GM21367 (cell line): Measurements from ENCODE around the gene DSCAML1.

Experiments used
- ATAC-seq: cut with Tn5 transposase; IDR thresholded peaks from one replicate; pipeline ENCODE4 v1.9.1; 2021; ENCODE audit not compliant: unreplicated experiment

The DSCAML1 gene

DNA sequence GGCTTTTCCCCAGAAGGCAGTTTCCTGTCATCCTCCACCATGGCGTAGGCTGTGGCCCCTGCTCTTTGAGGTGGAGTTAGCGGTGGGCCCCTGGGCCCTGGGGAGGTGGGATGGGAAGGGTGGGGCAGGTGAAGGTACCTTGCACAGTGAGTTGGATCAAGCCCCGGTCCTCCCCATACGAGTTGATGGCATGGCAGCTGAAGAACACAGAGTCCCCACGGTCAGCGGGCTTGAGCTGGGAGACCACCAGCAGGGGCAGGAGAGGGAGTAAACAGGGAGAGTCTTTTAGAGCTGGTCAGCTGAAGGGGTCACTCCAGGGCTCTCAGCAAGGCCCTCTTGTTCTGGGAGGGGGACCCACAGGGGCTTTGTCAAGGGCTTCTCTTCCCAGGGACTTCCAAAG is 316.0 kb downstream of the DSCAML1 start:
- no peak for ATAC-seq

DNA sequence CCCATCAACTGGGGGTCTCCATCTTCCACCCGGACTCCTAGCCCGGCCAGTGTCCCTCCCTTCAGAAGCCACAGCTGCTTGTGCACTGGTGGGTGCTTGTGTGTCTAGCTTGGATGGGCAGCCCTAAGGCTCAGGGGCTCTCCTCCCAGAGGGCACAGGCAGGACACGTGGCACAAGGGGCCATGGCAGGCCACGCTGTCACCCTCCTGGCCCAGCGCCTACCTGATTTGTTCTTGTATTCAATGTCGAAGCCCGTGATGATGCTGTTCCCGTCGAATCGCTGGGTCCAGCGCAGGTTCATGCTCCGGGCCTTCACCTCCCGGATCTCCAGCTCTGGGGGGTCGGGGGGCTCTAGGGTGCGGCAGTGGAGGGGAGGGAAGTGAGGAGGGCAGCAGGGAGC is 316.8 kb downstream of the DSCAML1 start:
- ATAC-seq = no peak

DNA sequence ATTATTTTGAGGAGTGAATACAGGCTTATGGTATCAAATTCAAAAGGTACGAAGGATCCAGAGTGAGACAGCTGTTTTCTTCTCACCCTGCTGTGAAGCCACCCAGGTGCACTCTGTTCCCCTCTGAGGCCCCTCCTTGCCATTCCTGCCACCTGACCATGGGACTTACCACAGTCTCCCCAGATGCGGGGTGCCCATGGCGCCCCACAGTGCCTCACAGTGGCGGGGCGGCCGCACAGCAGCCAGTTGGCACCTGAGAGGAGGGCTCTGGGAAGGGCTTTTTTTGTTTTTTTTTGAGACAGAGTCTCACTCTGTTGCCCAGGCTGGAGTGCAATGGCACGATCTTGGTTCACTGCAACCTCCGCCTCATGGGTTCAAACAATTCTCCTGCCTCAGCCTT is 317.6 kb downstream of the DSCAML1 start:
- ATAC-seq = no peak

DNA sequence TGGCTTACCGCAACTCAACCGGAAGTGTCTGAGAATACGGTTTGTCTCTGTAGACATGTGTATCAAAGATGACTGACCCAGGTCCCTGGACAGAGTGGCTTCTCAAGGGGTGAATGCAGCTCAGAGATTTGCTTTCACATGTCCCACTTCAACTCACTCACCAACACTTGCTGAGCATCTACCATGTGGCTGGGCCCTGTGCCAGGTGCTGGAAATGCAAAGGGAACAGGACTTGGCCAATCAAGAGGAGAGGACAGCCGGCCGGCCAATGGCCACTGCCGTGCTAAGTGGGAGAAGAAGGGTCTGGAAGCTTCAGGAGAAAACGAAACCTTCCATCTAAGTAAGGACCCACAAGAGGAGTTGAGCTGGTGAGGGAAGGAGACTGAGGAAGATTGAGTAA is 318.1 kb downstream of the DSCAML1 start:
- ATAC-seq = no peak

DNA sequence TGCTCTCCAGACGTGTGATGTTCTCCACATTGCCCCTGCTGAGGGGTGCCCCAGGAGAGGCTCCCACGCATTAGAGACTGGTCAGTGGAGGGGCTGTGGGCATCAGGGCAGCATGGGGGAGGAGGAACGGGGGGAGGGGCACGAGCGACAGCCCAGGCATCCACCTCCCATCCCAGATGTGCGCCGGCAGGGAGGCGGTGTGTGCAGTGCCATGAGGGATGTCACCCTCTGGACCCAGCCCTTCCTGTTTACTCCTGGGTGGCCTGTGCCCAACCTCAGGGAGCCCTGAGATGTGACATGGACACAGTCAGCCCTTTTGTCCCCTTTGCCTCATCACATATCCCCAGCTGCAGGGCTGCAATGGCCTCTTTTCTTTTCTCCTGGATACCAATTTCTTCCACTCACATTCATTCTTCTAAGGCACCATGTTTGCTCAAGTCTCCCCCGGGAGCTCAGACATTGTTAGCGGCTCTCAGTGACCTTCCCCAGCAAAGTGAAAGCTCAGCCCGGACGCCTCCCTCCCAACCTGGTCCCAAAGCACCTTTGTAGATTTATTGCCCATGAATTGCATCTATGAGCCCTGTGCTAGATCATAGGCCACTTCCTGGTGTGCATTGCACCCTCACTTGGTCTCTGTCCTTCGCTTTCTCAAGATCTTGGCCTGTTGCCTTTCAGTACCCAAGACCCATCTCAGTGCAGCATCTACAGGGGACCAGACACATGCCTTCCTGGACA is 318.7 kb downstream of the DSCAML1 start:
- no peak for ATAC-seq

DNA sequence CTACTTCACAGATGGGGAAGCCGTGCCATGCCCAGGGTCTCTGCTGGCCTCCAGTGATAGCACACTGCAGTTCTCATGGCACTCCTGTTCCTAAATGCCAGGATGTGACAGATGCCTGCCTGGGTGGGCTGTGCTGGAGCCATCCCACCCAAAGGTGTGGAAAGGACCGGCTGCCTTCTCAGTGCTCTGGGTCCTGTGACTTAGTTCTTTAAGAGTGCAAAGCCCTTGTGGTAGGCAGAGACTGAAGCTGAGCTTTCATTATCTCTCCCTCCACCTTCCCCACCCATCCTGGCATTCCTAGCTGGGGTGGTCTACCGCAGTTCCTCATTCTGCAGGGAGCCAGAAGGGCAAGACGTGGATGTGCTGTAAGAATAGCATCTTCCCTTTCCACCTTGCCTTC is 319.3 kb downstream of the DSCAML1 start:
- no peak for ATAC-seq

DNA sequence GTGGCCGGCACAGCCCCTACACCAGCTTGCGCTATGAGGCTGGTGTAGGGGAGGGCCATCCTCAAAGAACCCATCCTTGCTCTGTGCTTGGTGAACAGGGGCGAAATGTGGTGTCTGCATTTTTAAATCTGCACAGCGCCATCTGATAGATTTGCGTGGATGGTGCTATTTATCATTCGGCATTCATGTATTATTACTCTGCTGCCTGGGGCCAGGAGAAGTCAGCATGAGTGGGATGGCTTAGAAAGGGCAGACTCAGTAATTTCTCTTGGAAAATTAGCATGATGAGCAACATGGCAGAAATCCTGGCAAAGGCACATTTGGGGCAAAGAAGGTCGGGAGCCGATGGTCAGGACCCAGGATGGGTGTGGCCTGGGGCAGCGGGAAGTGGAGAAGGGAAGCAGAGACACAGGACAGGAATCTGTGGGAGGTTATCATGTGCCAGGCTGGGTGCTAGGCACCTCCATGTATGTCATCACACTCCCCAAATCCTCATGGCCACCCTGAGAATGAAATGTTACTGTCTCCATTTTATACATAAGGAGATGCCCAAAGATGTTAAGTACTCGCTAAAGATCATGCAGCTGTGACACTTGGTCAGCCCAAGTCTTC is 320.4 kb downstream of the DSCAML1 start:
- ATAC-seq = no peak

DNA sequence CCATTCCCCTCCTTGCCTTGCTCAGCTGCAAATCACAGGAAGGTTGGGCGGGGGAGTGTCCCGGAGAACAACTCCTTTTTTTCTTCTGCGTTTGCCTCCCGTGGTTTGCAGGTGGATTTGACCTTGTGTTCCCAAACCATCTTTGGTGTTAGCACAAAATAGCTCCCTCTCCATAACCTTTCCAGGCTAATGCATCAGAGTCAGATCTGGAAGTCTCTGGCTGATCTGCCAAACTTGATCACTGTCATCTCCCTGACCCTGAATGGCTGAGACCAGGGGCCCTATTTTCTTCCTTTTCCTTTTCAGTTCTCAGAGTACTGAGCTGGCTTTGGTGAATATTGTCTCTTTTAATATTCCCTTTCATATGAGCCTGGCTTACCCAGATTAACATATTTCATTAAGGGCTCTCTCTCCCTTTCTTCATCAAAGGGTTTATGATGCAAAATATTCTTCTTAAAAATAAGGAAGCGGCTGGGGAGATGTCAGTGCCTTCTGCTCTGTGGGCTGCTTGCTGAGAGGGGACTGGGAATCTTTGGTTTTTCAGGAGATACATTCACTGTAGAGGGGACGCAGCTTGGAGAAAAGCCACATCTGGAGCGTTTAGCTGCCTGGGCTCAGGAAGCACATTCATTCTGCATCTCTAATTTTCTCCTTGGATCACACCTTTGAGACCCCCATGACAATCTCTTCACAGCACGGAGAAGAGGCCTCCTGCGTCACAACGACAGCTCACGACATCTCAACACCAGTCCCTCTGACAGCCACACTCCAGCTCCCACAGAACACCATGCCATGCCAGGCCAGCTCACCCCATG is 321.1 kb downstream of the DSCAML1 start:
- ATAC-seq = no peak

DNA sequence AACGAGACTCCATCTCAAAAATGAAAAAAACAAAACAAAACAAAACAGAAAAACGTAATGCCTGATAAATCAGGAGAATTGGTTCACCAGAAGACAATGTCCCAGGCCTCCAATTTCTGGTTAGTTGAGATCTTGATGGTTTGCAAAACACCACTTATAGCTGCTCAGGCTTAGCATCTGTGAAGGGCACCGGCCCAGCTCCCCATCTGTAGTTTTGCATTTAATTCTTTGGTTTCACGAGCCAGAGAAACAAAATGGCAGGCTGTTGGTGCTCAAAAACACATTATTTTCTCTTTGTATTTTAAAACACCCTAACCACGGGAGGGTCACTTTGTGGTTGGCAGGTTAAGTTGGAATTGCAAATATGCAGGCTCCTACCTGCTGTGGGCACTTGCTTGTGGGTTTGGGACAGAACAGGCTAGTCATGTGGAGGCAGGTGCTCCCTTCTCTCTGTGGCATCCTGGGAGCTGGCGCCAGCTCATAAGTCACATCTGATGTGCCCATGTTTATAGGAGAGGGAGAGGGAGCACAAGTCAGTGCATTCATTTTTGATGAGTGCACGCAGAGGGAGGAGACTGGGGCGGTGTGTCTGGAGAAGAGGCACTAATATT is 323.4 kb downstream of the DSCAML1 start:
- no peak for ATAC-seq

DNA sequence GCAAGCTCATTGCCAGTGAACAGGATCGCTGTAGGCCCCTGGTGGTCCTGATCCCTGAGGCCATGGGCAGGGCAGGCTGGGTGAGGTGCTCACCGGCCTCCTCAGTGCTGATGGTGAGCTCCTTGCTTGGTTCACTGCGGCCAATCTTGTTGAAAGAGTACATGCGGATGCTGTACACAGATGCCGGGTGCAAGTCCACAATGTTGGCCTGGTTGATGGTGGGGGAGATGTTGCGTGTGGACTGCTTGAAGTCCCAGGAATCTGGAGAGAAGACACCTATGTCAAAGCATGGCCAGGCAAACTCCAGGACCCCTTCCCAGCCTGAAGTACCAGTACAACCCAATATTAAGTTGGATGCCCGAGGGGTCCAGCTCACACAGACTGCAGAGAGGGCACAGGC is 325.2 kb downstream of the DSCAML1 start:
- ATAC-seq = no peak

DNA sequence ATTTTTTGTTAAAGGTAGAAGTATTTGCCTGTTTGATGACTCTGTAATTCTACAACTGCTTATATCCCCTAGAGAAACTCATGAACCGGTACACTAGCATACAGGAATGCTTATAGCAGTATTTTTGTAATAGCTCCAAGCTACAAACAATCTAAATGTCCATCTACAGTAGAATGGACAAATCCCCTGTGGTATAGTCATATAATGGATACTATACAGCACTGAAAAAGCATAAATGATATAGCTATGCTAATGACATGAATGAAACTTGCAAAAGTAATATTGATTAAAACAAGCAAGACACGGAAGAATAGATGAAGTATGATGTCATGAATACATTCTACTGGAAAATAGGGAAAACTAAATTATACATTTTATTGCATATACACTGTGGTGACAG is 326.4 kb downstream of the DSCAML1 start:
- no peak for ATAC-seq

DNA sequence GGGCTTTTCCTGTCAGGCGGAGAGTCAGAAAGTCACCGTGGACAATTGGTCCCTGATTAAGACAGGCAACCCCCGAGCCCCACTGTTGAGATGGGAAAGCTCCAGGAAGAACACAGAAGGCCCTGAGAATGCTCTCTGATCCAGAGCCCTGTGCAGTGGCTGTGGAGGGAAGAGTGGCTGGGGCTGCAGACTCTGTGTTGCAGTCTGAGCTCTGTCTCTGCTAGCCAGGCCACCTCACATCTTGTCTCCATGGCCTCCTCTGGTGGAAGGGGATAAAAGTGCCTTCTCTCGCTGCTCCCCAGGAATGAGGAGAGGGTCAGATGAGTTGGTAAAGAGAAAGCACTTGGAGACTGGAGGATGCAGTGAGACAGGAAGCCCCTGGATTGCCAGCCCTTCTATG is 328.1 kb downstream of the DSCAML1 start:
- ATAC-seq = no peak

DNA sequence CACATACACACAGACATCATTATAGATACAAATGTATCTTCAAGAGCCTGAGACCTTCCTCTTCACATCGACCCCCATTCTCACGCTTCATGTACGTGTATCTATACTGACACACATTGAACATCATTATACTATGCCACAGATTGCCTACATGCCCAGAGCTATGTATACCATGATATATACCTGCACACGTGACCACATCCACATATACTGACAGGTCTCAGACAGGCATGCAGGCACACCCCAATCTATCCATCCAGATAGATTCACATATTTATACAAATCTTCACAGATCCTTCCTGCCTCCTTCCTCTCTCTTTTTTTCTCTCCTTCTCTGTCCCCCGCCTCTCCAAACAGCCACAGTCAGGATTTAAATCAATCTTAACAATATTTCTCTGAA is 329.2 kb downstream of the DSCAML1 start:
- no peak for ATAC-seq

DNA sequence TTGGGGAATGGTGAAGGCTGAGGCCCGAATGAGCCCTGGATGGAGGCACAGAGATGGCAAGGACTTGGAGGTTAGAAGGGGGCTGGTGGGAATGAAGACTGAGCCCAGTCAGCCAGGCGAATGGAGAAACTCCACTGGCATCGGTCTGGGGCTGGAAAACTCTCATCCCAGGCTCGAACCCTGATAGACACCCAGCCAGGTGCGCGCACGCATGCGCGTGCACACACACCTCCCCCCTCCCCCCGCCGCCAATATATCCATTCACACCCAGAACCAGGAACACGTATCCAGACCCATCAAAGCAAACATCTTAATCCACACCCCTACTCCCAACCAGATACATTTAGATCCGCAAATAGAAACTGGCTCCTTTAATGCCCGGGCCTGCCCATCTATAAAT is 330.1 kb downstream of the DSCAML1 start:
- no peak for ATAC-seq

DNA sequence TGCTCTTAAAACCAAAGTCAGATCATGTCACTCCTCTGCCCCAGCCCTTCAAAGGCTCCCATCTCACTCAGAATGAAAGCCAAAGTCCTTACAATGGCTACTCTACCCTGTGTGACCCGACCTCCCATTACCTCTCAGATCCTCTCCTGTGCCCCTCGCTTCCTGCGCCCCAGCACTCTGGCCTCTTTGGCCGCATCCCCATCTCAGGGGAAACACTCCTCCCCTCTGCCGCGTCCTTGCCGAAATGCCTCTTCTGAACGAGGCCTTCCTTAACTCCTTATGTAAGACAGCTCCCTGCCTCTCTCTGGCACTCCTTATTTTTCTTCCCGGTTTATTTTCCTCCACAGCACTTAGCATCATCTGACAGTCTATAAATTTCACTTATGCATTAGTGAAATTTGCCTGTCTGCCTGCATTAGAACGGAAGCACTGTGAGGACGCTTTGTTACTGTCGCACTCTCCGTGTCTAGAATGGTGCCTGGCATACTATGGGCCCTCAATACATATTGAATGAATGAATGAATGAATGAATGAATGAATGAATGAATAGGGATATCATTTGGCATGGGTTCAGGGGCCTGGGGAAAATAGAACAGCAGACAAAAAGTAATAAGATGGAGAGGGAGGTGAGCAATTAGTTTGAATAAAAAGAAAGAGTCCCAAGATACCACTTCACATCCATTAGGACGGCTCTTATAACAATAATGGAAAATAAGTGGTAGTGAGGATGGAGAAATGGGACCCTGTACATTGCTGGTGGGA is 331.6 kb downstream of the DSCAML1 start:
- ATAC-seq = no peak

DNA sequence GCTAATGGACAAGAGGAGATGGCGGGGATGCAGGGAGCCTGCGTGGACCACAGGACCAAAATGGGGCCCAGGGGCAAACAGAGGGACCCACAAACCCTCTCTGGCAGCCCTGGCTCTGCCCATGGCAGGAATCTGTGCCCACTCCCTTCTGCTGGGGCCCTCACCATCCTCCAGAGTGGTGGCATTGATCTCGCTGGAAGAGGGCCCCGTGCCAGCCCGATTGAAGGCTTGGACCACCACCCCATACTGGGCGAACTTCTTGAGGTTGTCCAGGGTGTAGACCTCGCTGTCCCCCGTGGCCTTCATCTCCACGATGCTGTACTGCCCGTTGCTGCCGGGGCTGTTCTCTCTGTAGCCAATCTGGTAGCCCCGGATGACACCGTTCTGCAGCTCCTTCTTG is 332.2 kb downstream of the DSCAML1 start:
- no peak for ATAC-seq

DNA sequence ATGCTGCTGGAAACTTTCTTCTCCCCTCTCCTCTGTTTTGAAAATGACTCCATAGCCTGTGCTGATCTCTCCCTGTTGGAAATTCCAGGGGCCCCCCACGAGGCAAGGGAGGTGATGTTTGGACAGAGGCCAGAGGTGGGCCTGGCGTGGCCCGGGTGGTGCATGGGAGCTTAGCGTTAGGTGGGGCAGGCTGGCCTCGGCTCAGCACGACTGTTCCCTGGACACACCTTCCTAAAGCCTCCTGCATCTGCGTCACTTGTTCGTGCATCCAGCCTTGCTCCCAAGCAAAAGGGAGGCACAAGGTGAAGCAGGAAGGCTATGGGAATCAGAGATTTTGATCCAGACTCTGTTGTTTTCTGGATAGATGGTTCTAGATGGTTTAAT is 334.2 kb downstream of the DSCAML1 start:
- no peak for ATAC-seq

DNA sequence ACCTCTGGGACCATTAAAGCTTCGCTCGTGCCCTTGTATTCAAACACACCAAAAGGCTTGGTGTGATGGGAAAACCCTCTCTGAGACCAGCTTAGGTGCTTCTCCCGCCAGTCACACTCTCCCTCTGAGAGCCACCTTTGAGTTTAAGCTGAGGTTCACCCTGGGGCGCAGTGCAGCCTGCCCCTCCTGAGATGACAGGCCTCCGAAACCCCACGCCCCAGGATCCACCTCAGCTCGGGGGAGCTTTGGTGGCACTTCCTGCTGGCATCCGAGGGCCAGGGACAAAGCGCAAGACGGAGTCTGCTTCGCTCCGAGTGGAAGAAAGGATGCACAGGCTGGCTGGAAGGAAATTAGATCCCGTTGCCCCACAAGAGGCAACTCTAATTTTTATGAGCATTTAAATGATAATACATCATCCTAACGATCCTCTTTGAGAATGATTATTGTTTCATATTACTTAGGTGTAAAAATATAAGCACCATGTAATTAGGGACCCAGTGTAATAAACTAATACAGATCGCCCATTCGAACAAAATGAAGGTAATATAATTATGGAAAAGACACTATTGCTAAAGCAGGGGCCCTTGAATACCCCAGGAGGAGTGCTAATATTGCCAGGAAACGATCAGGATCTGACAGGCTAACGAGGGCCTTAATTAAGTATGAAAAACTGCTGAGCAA is 334.7 kb downstream of the DSCAML1 start:
- no peak for ATAC-seq

DNA sequence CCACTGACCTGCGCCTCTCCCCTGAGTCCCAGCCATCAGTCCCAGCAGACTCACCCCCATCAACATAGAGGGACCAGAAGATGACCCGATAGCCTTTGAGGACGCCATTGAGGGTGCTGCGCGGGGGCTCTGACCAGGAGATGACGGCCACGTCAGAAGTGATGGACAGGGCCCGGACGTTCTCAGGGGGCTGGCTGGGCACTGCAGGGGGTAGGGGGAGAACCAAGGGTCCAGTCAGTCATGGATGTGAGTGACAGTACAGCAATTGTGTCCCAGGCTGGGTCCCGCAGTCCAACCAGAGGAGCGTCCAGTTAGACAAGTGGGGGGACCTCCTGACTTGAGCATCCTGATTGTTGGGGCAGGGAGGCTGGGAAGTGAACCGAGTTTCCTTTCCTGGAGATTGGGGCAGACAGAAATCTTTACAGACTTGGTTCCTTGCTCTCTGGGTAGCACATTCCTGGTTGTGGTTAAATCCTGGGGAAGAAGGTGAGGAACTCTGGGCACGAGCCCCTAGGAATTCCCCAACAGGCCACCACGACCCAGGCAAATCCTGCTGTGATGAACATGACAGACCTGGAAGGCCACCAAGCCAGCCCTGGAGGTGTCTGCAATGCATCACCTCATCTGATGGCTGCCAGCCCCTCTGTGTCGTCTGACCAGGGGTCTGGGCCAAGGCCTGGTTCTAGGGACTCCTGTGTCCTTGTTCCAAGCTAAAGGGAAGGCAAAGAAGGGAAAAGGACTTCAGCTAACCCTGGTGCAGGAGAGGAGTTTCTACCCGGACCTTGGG is 335.4 kb downstream of the DSCAML1 start:
- no peak for ATAC-seq

DNA sequence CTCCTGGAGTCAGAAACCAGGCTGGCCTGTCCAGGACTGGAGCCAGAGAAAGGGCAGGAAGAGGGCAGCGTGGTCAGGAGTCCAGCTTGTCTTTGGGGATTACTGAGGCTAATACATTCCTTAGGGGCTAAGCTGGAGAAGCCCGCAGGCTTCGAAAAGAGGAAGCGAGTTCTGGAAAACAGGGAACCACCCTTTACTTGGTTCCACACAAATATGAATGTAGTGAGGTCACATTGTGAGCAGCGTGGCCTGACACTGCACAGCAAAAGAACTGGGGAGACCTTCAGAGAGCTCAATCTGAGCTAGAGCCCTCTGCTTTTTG is 337.1 kb downstream of the DSCAML1 start:
- no peak for ATAC-seq
